RWPE1 (cell line): ENCODE results near the gene RBFOX1.

ENCODE experiments used
- CTCF ChIA-PET: fragments of 350-600 bp; sonication (Branson Sonifier 250); formaldehyde crosslinking; extraction: SDS; loops from one replicate; lab custom pipeline; 2021; lab: Yijun Ruan, JAX
- POLR2A ChIA-PET: fragments of 400-600 bp; formaldehyde crosslinking; extraction: SDS; loops from one replicate; lab custom pipeline; 2020; ENCODE audit warnings: antibody characterized with exemption; ENCODE audit not compliant: low non-redundant PET; lab: Yijun Ruan, JAX
- DNase-seq: peaks from one replicate; pipeline ENCODE4 v3.0.0; 2012; ENCODE audit warnings: low spot score
- H3K27ac ChIP-seq: fragments of 450-650 bp; 2 replicates; pipeline ENCODE4 v1.5.1; 2017
- CTCF ChIP-seq: fragments of 450-650 bp; conservative IDR thresholded peaks from 2 replicates; pipeline ENCODE4 v1.5.1; 2017; ENCODE audit warnings: low read depth, mild to moderate bottlenecking

RBFOX1 gene

GRCh38 chr16:7561908-7562405 lies 229.3 kb downstream of the RBFOX1 start:
- no peak for TF ChIP-seq CTCF
- ChIA-PET POLR2A (no interaction called here), CTCF (interaction anchor here (0.7 kb wide), 1 partner anchor 120 kb away, joined by 6 read pairs; no protein-coding TSS in a partner anchor)
- no peak for DNase-seq
- H3K27ac ChIP-seq: no peak overlapping the region

GRCh38 chr16:7566360-7566759 lies 233.7 kb downstream of the RBFOX1 start:
- H3K27ac ChIP-seq: no peak overlapping the region
- TF ChIP-seq CTCF: no peak
- CTCF ChIA-PET: no interaction called here
- POLR2A ChIA-PET: no interaction called here
- DNase-seq: no peak

GRCh38 chr16:7571366-7571765 lies 238.7 kb downstream of the RBFOX1 start:
- H3K27ac ChIP-seq: no peak overlapping the region
- no peak for TF ChIP-seq CTCF
- DNase-seq: no peak
- POLR2A ChIA-PET: no interaction called here
- CTCF ChIA-PET: interaction anchor here (0.5 to 0.7 kb wide), 2 partner anchors 45 to 223 kb away, joined by 3 read pairs; no protein-coding TSS in a partner anchor

- no peak for TF ChIP-seq CTCF
- no peak overlapping the region for H3K27ac ChIP-seq
- ChIA-PET CTCF (no interaction called here), POLR2A (no interaction called here)
- DNase-seq: no peak
Observed at GRCh38 chr16:7577588-7577987, 244.9 kb downstream of the RBFOX1 start.

GRCh38 chr16:7579454-7579853 lies 246.8 kb downstream of the RBFOX1 start:
- ChIA-PET CTCF (no interaction called here), POLR2A (no interaction called here)
- DNase-seq: no peak
- TF ChIP-seq CTCF: no peak
- no peak overlapping the region for H3K27ac ChIP-seq

- no peak overlapping the region for H3K27ac ChIP-seq
- POLR2A ChIA-PET: no interaction called here
- CTCF ChIA-PET: no interaction called here
- TF ChIP-seq CTCF: no peak
- DNase-seq: no peak
Observed at GRCh38 chr16:7581175-7581574, 248.5 kb downstream of the RBFOX1 start.
